Measurements from ENCODE around the gene PDE3A.
"Not testable (repeated sequence)": the region's sequence is repeated elsewhere in the genome, so short reads cannot be mapped to it uniquely, and the experiment has no call there.

PDE3A gene

GRCh38 chr12:20505056-20505455 is 136.7 kb downstream of the PDE3A start:
- DNase-seq, result no peak

GRCh38 chr12:20507056-20507455 is 138.7 kb downstream of the PDE3A start:
- no peak for DNase-seq

GRCh38 chr12:20507711-20508110 is 139.4 kb downstream of the PDE3A start:
- no peak for DNase-seq

GRCh38 chr12:20508359-20508758 is 140.0 kb downstream of the PDE3A start:
- no peak for DNase-seq

GRCh38 chr12:20508962-20509361 is 140.6 kb downstream of the PDE3A start:
- no peak for DNase-seq

- DNase-seq, result no peak
Measured at GRCh38 chr12:20510811-20511210, 142.5 kb downstream of the PDE3A start.

- no peak for DNase-seq
Measured at GRCh38 chr12:20513189-20513588, 144.9 kb downstream of the PDE3A start.

- DNase-seq, result no peak
Measured at GRCh38 chr12:20514598-20514997, 146.3 kb downstream of the PDE3A start.

GRCh38 chr12:20520532-20520931 is 152.2 kb downstream of the PDE3A start:
- no peak for DNase-seq

- DNase-seq, result no peak
Measured at GRCh38 chr12:20523658-20524057, 155.3 kb downstream of the PDE3A start.

GRCh38 chr12:20524113-20524512 is 155.8 kb downstream of the PDE3A start:
- no peak for DNase-seq

- no peak for DNase-seq
Measured at GRCh38 chr12:20525064-20525610, 156.8 kb downstream of the PDE3A start.

- no peak for DNase-seq
Measured at GRCh38 chr12:20527417-20528163, 159.3 kb downstream of the PDE3A start.

- DNase-seq, result no peak
Measured at GRCh38 chr12:20528208-20528607, 159.9 kb downstream of the PDE3A start.

- no peak for DNase-seq
Measured at GRCh38 chr12:20546267-20546666, 177.9 kb downstream of the PDE3A start.

- DNase-seq, result no peak
Measured at GRCh38 chr12:20547816-20548575, 179.7 kb downstream of the PDE3A start.

- no peak for DNase-seq
Measured at GRCh38 chr12:20548611-20549010, 180.3 kb downstream of the PDE3A start.

GRCh38 chr12:20549108-20549719 is 180.9 kb downstream of the PDE3A start:
- no peak for DNase-seq

- DNase-seq, result not testable (repeated sequence)
Measured at GRCh38 chr12:20551742-20552442, 183.6 kb downstream of the PDE3A start.

- DNase-seq, result not testable (repeated sequence)
Measured at GRCh38 chr12:20552586-20552985, 184.2 kb downstream of the PDE3A start.

- DNase-seq, result no peak
Measured at GRCh38 chr12:20555015-20555414, 186.7 kb downstream of the PDE3A start.

- DNase-seq, result no peak
Measured at GRCh38 chr12:20555771-20556170, 187.4 kb downstream of the PDE3A start.

GRCh38 chr12:20557096-20557495 is 188.8 kb downstream of the PDE3A start:
- no peak for DNase-seq
